ENCODE measurements around the gene AMBRA1.

AMBRA1 gene

GRCh38 chr11:46461461-46461927 lies 132.3 kb downstream of the AMBRA1 start:
- DNase-seq, result no peak

- no peak for DNase-seq
Observed at GRCh38 chr11:46458491-46458890, 135.3 kb downstream of the AMBRA1 start.

GRCh38 chr11:46457659-46458424 lies 136.0 kb downstream of the AMBRA1 start:
- DNase-seq, result no peak

- no peak for DNase-seq
Observed at GRCh38 chr11:46457021-46457420, 136.8 kb downstream of the AMBRA1 start.

- DNase-seq, result no peak
Observed at GRCh38 chr11:46456269-46457001, 137.4 kb downstream of the AMBRA1 start.

GRCh38 chr11:46455834-46456233 lies 138.0 kb downstream of the AMBRA1 start:
- DNase-seq, result no peak

- DNase-seq, result no peak
Observed at GRCh38 chr11:46452918-46453517, 140.8 kb downstream of the AMBRA1 start.

GRCh38 chr11:46451759-46452158 lies 142.1 kb downstream of the AMBRA1 start:
- no peak for DNase-seq

GRCh38 chr11:46450846-46451477 lies 142.9 kb downstream of the AMBRA1 start:
- DNase-seq, result no peak

GRCh38 chr11:46447544-46447943 lies 146.3 kb downstream of the AMBRA1 start:
- no peak for DNase-seq

- DNase-seq, result no peak
Observed at GRCh38 chr11:46445920-46446771, 147.7 kb downstream of the AMBRA1 start.

GRCh38 chr11:46445192-46445919 lies 148.5 kb downstream of the AMBRA1 start:
- no peak for DNase-seq

GRCh38 chr11:46444305-46444704 lies 149.5 kb downstream of the AMBRA1 start:
- no peak for DNase-seq

- DNase-seq, result no peak
Observed at GRCh38 chr11:46438211-46438610, 155.6 kb downstream of the AMBRA1 start.

GRCh38 chr11:46437122-46437689 lies 156.6 kb downstream of the AMBRA1 start:
- DNase-seq, result no peak

- DNase-seq, result no peak
Observed at GRCh38 chr11:46436113-46436512, 157.7 kb downstream of the AMBRA1 start.

GRCh38 chr11:46435679-46436078 lies 158.1 kb downstream of the AMBRA1 start:
- DNase-seq, result no peak

- DNase-seq, result no peak
Observed at GRCh38 chr11:46431211-46431610, 162.6 kb downstream of the AMBRA1 start.

- no peak for DNase-seq
Observed at GRCh38 chr11:46429717-46430116, 164.1 kb downstream of the AMBRA1 start.

GRCh38 chr11:46427364-46427763 lies 166.5 kb downstream of the AMBRA1 start:
- DNase-seq, result no peak

All from activated CD4-positive, alpha-beta T cell treated with anti-CD3 and anti-CD28 coated beads, Interleukin-2, amount 50 U/mL, for 4 hours (primary cell).